Measurements from ENCODE around the gene TBXA2R. TPM values are rescaled to one million over a fixed set of nuclear protein-coding genes. Genes with fewer than 3 reads are reported as not detected.

Gene TBXA2R
- total RNA-seq, 1 donor from 2014 or later = 4.7 TPM

DNA sequence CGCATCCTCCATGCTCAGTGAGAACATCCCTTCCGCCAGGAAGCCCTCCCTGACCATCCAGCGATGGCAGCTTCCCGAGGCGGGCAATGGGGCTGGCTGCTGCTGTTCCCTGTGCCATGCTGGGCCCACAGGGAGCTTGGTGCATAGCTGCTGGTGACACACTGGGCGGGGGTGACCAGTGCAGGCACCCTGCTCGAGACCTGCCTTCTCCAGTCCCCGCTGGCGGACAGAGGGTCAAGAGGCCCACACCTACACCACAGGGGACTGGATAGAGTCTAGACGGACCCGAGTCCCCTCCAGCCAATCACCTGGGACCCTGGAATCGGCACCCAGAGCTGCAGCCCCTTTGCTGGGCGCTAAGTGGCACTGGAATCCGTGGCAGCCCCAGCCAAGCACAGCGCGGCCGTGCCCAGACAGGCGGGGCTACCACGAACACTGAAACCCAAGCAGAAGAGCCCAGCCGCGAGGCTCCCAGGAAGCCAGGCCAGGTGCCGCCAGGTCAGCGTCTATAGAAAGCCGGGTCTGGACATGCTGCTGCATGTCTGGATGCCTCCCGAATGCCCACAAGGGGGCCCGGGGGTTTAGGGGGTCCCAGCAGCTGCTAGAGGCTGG lies 9.0 kb upstream of the TBXA2R start:
- DNase-seq (no peak), ATAC-seq (no peak)
- no peaks in the 10 kb centered on the region for H3K27me3 ChIP-seq
- TF ChIP-seq, protein P1, sequence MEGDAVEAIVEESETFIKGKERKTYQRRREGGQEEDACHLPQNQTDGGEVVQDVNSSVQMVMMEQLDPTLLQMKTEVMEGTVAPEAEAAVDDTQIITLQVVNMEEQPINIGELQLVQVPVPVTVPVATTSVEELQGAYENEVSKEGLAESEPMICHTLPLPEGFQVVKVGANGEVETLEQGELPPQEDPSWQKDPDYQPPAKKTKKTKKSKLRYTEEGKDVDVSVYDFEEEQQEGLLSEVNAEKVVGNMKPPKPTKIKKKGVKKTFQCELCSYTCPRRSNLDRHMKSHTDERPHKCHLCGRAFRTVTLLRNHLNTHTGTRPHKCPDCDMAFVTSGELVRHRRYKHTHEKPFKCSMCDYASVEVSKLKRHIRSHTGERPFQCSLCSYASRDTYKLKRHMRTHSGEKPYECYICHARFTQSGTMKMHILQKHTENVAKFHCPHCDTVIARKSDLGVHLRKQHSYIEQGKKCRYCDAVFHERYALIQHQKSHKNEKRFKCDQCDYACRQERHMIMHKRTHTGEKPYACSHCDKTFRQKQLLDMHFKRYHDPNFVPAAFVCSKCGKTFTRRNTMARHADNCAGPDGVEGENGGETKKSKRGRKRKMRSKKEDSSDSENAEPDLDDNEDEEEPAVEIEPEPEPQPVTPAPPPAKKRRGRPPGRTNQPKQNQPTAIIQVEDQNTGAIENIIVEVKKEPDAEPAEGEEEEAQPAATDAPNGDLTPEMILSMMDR (IDR thresholded peaks at IDR 0.05) = no peak
- H3K9me3 ChIP-seq = no peaks in the 10 kb centered on the region
- intact Hi-C loops (cut with DNase I) = loop anchor here (10.0 kb wide), 1 partner anchor 71 kb away; no protein-coding TSS in a partner anchor
- no peak overlapping the region for H3K4me3 ChIP-seq
- H3K27ac ChIP-seq = no peak overlapping the region
- H3K4me1 ChIP-seq = no peaks in the 10 kb centered on the region
- H3K36me3 ChIP-seq = peaks cover 39% of the 10 kb centered on the region

DNA sequence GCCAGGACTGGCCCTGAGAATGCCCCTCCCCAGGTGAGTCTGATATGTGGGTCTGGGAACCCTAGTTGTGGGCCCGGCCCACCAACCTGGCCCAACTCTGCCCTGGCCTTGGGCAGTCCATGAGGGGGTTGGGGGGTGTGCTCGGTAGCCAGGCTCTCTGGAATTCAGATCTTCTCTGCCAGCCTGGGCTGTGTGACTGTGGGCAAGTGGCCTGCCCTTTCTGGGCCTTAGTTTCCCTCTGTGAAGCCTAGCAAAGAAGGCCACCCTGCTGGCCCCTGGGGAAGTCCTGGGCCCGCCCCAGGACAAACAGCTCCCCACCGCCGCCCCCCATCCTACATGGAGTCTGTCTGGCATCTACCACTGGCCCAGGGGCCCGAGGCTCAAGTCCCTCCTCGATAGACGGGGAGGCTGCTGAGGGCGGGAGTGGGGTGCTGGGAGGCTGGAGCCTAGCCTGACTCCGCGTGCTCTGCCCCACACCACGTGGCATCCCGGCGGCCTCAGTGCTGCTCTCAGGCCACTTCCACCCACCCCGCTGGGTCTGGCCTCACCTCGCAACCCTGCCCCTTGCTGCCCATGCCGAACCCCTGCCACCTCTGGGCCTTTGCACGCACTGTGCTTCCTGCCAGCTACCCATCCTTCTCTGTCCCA lies 8.3 kb upstream of the TBXA2R start:
- TF ChIP-seq, protein P1 (IDR thresholded peaks at IDR 0.05) = no peak
- H3K27ac ChIP-seq = no peak overlapping the region
- DNase-seq (no peak), ATAC-seq (no peak)
- H3K9me3 ChIP-seq = no peaks in the 10 kb centered on the region
- H3K4me3 ChIP-seq = no peak overlapping the region
- no peaks in the 10 kb centered on the region for H3K27me3 ChIP-seq
- intact Hi-C loops (cut with DNase I) = loop anchor here (10.0 kb wide), 1 partner anchor 70 kb away; no protein-coding TSS in a partner anchor
- H3K4me1 ChIP-seq = no peaks in the 10 kb centered on the region
- H3K36me3 ChIP-seq = peaks cover 34% of the 10 kb centered on the region

DNA sequence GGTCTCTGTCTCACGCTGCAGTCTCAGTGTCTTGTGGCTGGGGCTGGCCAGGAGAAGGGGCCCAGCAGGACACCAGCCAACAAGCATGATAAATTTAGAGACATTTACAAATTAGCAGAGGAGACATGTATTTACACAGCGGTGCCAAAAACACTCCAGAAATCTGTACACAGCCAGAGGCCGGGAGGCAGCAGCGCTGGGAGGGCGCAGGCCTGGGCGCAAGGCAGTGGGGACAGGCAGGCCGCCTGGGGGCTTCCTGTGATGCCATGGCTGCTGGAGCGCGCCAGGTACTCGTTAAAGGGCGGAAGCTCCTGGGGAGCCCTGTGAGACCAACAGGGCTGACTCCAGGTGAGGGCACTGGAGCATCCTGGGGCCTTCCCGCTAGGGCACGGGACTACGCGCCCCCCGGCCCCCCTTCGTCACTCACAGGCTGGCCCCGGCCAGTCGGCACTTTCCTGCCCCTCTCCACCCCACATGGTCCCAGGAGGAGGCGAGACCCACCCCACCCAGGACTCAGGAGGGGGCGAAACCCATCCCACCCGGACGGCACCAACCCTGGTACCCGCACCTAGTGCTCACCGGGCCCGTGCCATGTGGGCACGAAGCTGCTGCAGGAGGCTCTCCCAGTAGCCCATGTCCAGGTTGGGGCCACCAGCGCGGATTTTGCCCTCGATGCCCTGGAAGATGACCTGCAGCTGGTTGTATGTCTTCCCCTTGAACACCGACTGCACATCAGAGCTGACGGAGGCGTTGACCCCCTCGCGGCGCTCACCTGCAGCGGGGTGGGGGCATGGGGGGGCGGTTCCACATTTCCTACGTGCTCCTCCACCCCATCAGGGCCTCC lies 7.4 kb upstream of the TBXA2R start:
- intact Hi-C loops (cut with DNase I) = loop anchor here (10.0 kb wide), 1 partner anchor 69 kb away; no protein-coding TSS in a partner anchor
- H3K27ac ChIP-seq = no peak overlapping the region
- peaks cover 4% of the 10 kb centered on the region for H3K4me1 ChIP-seq
- DNase-seq (no peak), ATAC-seq (no peak)
- no peak overlapping the region for H3K4me3 ChIP-seq
- TF ChIP-seq, protein P1 (IDR thresholded peaks at IDR 0.05) = no peak
- H3K9me3 ChIP-seq = no peaks in the 10 kb centered on the region
- H3K27me3 ChIP-seq = no peaks in the 10 kb centered on the region
- H3K36me3 ChIP-seq = peaks cover 30% of the 10 kb centered on the region

DNA sequence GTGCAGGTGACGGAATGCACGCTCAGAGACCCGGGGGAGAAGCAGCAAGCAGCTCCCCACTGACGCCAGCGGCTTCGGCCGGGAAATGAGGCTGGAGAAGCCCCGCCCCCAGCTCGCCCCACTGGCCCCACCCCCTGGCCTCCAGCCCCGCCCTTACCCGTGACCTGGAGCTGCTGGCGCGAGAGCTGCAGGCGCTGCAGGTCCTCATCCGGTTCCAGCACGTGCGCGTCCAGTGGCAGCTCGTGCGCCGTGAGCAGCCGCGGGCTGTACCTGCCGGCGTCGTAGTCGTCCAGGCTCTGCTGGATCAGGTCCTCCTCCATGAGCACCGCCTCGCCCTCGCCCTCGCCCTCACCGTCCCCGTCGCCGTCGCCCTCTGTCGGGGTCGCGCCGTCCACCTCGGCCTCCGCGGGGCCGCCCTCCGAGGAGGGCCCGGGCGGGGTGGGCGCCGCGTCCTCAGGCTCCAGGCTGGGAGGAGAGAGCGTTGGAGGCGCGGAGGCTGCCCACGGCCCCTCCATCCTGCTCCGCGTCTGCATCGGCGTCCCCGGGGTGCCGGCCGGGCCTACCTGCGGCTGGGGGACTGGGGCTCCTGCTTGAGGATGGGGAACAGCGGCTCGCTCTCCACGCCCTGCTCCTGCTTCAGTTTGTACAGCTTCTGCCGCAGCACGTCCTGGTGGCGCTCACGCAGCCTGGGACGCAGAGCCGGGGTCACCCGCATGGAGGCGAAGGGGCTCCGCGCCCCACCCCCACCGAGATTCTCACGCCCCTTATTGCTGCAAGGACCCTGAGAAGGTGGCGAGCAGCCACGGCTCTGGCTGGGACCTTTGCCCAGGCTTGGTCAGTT lies 6.4 kb upstream of the TBXA2R start:
- ATAC-seq (no peak), DNase-seq (no peak)
- Histone ChIP-seq H3K27ac (no peak overlapping the region), H3K4me1 (peaks cover 13% of the 10 kb centered on the region), H3K27me3 (no peaks in the 10 kb centered on the region), H3K36me3 (peaks cover 30% of the 10 kb centered on the region), H3K9me3 (no peaks in the 10 kb centered on the region), H3K4me3 (no peak overlapping the region)
- TF ChIP-seq, protein P1 (IDR thresholded peaks at IDR 0.05) = no peak
- intact Hi-C loops (cut with DNase I) = loop anchor here (10.0 kb wide), 1 partner anchor 68 kb away; no protein-coding TSS in a partner anchor

DNA sequence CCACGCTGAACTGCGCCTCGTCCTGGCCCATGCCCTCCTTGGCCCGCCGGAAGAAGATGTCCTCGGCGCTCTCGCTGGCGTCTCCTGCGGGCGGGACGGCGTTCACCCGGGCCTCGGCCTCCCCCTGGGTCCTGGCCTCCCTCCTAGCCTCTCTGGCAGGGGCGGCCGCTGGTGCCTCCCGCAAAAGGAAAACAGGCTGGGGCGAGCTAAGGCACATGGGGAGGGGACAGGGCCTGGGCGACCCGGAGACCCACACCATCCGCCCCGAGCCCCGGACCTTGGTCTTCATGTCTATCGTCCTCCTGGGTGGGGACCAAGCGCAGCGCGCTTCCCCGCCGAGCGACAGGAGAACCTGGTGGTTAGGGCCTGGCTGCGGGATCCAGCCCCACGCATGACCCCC lies 5.7 kb upstream of the TBXA2R start:
- intact Hi-C loops (cut with DNase I) = loop anchor here (10.0 kb wide), 1 partner anchor 68 kb away; no protein-coding TSS in a partner anchor
- Histone ChIP-seq H3K36me3 (peaks cover 30% of the 10 kb centered on the region), H3K27ac (no peak overlapping the region), H3K27me3 (no peaks in the 10 kb centered on the region), H3K4me1 (peaks cover 17% of the 10 kb centered on the region), H3K4me3 (no peak overlapping the region), H3K9me3 (no peaks in the 10 kb centered on the region)
- DNase-seq (peak; percentile 63), ATAC-seq (no peak)
- TF ChIP-seq, protein P1 (IDR thresholded peaks at IDR 0.05) = no peak

Data from upper lobe of right lung (tissue), 1 donor.